Measurements from ENCODE around the gene AMIGO2.
"Not testable (repeated sequence)": the region's sequence is repeated elsewhere in the genome, so short reads cannot be mapped to it uniquely, and the experiment has no call there.

The AMIGO2 gene, protein sequence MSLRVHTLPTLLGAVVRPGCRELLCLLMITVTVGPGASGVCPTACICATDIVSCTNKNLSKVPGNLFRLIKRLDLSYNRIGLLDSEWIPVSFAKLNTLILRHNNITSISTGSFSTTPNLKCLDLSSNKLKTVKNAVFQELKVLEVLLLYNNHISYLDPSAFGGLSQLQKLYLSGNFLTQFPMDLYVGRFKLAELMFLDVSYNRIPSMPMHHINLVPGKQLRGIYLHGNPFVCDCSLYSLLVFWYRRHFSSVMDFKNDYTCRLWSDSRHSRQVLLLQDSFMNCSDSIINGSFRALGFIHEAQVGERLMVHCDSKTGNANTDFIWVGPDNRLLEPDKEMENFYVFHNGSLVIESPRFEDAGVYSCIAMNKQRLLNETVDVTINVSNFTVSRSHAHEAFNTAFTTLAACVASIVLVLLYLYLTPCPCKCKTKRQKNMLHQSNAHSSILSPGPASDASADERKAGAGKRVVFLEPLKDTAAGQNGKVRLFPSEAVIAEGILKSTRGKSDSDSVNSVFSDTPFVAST

DNA sequence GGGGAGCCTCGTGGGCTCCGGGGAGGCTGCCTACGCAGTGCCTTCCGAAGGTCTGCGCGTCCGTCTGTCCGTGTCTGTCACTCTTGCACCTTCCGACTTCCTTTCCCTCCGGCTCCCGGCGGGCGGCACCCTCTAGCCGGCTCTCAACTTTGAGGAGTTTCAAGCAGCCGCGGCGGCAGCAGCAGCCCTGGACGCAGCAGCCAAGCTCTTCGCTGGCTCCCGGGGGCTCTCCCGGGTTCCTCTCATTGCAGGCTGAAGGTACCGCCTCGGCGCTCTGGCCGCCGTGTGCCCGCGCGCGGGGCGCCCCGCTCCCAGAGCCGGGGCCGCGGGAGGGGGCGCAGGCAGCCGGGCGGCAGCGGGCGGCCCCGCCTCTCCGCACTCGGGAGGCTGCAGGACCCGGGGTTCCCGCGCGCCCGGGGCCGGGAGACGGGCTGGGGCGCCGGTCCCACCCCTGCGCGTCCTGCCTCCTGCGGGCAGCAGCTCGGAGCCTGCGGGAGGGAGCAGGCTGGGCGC lies at the start of gene AMIGO2, which contains the start of gene PCED1B:
AMIGO2 (minus strand) TSS at position 492 of the 513 bp plus-strand sequence. CDS start 957 bp downstream, outside the sequence.
PCED1B (plus strand) TSS at position 154 of the 513 bp plus-strand sequence. CDS start 155,443 bp downstream, outside the sequence.
- DNase-seq, result peak; percentile 80

DNA sequence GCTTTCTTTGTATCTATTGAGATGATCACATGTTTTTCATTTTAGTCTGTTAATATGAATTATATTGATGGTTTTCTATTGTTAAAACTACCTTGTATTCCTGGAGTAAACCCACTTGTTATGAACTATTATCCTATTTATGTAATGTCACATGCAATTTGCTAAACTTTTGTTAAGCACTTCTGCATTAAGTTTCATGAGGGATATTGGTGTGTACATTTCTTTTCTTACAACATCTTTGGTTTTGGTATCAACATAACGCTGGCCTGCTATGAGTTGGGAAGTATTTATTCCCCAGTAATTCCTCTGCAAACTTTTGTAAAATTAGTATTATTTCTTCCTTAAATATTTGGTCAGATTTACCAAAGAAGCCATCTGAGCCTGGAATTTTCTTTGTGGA lies 46.5 kb upstream of the AMIGO2 start:
- DNase-seq, result no peak

DNA sequence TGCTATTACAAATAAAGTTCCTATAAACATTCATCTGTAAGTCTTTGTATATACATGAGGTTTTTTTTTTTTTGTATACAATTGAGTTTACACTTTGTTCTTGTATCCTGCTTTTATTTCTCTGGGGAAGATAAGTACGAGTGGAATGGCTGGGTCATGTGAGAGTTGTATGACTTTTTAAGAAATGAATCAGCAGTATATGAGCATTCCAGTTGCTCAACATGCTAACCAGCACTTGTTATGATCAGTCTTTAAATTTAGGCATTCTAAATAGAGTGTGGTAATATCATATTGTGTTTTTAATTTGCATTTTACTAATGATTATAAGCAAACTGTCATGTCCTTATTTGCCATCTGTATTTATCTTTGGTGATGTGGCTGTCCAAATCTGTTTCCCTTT lies 44.7 kb upstream of the AMIGO2 start:
- peak; percentile 43 for DNase-seq

DNA sequence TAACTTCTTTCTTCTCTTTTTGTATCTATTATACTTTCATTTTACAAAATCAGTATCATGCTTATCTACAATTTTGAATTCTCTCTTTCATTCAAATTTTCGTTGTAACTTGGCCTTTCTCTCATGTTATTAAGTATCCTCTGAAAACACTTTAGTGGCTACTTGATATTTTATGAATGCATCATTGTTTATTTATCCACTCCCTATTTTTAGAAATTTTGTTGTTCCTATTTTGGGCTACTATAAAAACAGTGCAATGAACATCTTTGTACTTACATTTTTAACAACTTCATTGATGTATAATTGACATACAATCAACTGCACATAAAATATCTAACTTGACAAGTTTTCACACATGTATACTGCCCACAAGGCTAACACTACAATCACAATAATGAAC lies 44.0 kb upstream of the AMIGO2 start:
- no peak for DNase-seq

DNA sequence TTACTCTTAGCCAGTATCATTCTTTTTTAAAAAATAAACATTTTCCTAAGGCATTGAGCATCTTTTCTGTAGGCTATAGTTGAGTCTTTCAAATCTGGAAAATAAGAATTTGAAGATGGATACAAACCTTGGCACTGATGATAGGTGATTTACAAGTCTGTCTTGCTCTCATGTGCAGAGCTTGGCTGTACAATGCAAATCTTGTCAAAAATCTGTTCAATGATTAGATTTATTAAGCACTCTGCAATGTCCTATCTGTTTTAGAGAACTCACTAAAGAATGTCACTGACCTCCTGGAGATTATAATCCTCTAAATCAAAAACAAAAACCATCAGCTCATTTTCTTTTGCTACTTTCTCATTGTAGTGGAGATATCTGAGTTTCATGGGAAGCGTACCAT lies 42.8 kb upstream of the AMIGO2 start:
- DNase-seq, result no peak

DNA sequence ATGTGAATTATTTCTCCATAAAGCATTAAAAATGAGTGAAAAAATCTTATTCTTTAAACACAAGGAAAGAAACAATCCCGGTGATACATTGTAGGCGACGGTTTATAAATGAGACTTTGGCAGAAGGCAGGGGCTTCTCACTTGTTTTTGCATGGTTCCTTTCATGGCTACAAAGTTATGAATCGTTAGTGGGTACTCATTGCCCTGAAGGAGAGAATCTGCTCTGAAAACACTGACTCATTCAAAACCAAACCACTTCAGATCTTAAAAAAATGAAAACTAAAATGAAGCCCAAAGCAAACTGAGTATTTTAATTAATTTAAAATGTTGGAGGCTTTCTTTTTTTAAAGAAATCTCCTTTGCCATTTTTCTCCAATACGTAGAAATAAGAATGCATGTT lies 41.4 kb upstream of the AMIGO2 start:
- DNase-seq, result peak; percentile 44

DNA sequence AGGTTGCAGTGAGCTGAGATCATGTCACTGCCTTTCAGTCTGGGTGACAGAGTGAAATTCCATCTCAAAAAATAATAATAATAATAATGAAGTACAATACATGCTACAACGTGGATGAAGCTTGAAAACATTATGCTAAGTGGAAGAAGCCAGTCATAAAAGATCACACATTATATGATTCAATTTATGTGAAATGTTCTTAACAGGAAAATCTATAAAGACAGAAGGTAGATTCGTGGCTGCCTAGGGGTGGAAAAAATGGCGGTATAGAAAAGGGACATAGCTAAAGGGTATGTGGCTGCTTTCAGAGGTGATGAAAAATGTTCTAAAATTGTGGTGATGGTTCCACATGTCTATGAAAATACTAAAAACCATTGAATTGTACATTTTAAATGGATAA lies 41.0 kb upstream of the AMIGO2 start:
- no peak for DNase-seq

DNA sequence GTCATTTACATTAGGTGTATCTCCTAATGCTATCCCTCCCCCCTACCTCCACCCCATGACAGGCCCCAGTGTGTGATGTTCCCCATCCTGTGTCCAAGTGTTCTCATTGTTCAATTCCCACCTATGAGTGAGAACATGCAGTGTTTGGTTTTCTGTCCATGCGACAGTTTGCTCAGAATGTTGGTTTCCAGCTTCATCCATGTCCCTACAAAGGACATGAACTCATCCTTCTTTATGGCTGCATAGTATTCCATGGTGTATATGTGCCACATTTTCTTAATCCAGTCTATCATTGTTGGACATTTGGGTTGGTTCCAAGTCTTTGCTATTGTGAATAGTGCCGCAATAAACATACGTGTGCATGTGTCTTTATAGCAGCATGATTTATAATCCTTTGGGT lies 37.5 kb upstream of the AMIGO2 start:
- DNase-seq, result not testable (repeated sequence)

DNA sequence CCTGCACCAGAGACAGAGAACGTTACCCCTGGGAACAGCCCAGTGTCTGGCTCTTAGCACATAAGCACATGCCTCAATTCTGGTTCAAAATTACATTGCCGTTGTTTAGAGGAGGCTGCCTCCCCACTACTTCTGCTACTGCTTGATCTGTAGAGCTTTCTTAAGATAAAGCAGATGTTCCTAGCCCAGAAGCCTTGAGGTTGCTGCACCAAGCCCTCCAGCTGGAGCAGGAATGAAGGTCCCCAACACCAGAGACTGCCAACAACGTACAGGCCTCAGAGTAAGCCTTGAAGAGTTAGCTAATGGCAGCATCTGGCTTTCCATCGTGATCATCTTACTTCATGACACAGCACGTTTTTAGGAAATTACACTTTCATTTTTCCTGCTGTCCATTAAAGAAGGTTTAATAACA lies 34.7 kb upstream of the AMIGO2 start:
- no peak for DNase-seq

DNA sequence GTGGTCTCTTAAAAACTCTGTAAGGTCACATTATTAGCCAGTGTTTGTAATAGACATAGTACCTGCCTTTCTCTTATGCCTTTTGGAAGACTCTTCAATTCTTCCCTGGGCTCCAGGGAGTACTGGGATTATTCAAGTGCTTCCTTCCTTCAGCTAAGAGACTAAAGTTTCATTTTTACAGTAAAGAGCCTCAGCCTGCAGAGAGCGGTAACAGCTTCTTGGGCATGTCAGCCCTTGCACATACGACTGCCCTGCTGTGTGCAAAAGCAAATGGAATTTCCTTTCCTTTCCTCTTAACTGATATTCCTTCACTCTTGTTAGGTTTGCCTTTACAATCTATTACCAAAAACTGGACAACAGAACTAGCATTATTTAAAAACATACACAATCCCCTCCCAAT lies 32.9 kb upstream of the AMIGO2 start:
- DNase-seq, result no peak

DNA sequence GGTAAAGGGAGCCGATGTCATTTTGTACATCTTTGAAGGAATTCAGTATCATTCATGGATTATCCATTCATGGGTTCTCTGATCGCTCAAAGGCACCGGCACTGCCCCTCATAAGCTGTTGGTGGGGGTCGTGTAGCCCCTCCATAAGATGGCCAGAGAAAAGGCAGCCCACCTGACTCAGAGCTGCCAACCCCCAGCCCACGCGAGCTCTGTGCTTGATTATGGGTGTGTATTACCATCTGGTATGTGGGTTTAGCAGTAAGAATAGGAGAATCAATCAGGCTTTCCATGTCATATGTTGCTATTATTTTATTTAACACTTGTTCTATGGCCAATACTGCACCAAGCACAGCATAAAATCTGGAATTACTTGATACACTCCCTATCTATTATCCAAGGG lies 32.1 kb upstream of the AMIGO2 start:
- DNase-seq, result no peak

DNA sequence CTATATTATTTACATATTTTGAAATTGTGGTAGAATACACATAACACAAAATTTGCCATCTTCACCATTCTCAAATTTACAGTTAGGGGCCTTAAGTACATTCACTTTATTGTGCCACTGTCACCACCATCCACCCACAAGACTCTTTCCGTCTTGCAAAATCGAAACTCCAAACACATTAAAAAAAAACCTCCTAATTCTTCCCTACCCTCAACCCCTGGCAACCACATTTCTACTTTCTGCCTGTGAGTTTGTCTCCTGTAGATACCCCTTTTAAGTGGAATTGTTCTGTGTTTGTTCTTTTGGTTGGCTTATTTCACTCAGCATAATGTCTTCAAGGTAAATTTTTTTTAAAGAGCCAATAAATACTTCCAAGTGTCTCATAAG lies 31.6 kb upstream of the AMIGO2 start:
- no peak for DNase-seq

DNA sequence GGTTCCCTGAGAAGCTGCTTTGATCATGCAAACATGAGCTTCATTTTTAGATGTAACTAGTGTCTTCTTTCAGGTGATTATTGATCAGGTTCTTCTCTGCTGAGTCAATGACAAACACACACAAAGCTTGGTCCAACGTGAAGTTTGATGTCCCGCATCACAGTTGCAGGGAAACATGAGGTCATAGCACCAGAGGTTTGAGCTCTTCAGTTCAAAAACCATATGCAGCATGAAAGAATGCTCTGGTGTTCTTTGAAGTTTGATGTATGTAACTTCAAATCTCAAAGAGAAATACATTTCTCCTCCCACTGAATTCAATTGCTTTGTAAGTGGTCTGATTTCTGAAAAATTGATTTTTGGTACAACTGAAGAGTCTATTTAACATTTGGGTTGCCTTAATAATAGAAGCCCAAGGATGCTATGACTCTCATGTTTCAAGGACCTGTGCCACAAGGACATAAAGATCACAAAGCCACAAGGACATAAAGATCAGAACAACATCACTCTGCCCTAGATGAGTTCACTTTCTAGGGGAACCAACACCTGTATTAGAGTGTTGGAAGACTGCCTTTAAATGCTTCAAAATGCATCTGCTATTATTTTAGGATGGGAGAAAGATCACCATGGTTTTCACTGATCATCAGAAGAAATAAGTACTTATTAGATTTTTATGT lies 31.1 kb upstream of the AMIGO2 start:
- no peak for DNase-seq

DNA sequence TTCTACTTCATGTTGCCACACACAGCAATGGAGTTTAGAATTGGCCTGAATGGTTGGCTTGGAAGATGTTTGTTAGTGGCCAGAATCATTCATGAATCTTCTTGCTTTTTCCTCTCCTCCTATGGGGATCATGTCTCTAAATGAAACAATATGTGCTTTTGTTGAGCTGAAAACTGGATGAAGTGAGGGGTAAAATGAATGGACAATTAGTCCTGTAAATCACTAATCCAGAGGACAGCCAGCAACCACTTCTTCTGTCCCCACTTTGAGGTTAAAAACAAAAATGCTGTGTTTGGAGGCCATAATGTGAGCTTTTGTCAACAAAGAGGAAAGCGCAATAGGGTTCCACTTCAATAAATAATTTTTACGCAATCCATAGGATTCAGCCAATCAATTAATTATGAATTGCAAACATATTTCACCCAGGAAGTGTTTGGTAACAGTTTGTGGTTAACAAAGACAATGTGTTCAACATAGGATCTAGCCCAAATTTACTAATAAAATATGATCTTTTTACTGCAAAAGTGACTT lies 30.3 kb upstream of the AMIGO2 start:
- DNase-seq, result no peak

DNA sequence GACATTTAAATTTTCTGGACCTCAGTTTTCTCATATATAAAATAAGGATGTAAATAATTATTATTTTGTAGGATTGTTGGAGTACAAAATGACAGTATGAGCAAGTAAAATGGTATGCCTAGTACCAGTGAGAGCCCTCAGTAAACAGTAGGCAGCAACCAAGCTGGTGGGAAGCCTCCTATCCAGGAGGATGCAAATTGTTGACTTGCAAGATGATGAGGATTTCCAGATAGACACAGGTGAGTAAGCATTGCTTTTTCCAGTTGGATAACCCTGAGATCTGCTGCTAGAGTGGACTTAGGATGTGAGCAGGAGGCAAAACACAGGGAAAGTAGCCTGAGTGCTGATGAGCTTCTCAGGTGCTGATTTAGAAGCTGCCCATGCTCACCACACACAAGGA lies 28.2 kb upstream of the AMIGO2 start:
- no peak for DNase-seq

DNA sequence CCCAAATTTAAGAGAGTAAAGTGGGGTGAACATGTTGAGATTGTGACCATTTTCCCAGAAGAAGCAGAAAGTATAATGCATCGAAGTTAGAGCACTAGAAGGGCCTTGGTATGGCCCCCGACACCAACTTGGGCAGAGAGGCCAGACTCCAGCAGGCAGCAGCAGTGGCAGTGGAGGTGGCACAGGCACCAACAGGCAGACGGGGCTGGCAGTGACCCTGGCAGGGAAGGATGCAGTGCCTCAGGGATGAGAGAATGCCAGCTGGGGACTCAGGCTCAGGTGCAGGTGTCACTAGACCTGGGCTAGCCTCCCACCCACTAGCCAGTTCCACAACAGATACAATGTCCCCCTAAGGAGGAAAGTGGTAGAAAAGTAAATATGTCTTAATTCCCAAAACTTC lies 27.7 kb upstream of the AMIGO2 start:
- DNase-seq, result no peak

DNA sequence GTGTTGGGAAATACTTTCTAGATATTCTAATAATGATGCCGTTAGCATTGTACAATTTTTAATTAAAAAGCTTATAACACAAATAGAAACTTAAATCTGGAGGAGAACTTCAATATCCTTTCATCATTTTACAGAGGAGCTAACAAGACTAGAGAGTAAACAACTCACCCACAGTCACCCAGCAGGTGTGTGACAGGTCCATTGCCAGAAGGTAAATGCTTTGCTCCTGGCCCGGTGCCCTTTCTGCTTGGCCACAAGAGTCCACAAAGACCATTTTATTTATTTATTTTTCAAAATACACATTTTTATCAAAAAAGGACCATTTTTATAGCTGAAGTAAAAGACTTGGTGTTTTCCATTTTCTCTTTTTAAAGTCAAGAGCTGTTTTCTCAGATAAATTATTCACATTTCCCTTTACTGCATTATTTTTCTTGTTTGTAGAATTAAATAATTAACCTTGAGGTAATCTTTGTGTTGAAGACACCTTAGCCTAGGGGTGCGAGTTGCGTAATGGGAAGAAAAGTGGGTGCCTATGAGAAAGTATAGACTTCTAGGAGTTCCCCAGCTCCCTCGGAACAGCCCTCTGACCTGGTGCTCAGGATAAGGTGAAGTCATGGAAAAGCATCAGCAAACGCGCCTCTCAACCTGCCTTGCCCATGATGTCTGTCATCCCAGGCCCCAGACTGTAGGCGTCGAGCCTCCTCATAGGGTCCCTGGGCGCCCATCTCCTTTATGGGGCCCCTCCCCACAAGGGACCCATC lies 26.3 kb upstream of the AMIGO2 start:
- DNase-seq, result no peak

DNA sequence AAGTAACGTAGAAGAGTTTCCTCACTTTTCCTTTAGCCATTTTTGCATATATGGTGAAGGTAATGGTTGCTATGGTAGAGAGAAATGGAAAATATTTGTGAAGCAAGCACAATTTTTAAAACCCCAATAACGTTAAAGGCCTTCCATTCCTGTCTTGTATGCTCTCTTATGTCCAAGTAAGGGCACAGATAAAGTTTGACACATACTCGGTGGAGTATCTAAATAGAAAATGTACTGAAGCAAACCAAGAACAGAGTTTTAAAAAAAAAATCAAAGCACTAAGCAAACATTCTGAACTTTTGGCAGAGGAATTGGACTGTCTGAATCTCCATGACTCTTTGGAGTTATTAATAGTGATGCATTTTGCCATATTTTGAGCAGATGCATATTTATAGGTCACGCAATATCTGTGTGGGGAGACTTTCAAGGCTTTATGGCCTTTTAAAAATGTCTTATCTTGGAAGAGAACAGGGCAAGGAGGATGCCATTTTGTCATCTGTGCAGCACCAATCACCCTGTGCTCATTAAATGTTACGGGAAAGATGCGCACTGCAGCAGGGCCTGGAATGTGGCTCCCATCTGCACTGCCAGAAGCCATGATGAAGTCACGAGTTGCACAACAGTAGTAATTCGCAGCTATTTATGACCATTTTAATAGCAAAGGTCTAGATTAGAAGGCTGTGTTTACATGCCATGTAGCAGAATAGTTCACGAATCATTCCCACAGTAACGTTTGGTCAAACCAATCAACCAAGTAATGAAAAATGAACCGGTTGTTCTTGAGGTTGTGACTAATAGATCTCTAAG lies 23.3 kb upstream of the AMIGO2 start:
- peak; percentile 93 for DNase-seq

DNA sequence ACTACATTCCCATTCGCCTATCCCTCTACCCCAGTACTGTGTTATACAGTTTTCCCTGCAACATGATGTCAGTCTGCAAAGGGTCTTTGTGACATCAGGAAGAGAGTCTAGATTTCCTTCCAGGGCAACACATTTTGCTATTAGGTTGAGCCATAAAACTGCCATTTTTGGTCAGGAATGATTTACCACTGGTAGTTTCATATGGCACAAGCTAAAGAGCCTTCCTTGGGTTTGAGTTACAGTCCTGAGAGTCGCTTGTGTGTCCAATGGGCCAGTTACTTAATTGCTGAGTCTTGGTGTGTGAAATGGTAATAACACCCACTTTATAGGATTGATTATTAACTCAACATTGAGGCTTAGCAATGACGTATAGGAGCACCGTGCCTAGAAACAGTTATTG lies 22.6 kb upstream of the AMIGO2 start:
- no peak for DNase-seq

DNA sequence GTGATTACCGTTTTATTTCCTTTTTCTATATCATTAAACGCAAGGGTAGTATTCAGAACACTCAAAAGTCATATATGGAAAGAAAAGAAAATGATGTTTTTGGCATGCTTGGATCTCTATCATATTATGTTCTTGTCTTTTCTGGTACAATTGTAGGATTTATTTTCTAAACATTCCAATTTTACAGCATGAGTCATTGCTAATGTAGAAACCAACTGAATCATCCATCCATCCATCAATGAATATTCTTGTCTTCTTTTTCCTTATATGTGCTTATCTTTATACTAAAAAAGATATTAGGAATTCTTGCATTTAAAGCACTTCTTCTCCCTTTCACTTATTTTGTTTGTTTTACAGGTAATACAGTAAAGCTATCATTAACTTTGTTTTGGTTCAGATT lies 20.4 kb upstream of the AMIGO2 start:
- DNase-seq, result peak; percentile 77

DNA sequence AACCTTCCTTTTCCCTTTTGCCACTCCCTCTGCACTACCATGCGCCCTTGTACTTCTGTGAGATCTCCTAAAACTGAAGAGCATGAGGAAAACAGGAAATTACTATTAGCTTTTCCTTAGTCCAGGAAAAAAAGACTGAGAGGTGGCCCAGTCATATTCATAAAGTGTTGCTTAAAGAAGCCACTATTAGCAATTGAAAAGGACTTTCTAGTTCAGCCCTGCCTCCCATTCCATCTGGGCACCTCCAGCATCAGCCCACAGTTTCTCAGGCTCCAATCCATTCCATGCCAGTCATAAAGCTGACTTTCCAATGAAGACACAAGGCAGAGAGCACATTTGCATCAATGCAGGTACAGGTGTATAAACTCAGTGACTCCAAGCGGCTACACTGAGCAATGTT lies 19.9 kb upstream of the AMIGO2 start:
- DNase-seq, result no peak

DNA sequence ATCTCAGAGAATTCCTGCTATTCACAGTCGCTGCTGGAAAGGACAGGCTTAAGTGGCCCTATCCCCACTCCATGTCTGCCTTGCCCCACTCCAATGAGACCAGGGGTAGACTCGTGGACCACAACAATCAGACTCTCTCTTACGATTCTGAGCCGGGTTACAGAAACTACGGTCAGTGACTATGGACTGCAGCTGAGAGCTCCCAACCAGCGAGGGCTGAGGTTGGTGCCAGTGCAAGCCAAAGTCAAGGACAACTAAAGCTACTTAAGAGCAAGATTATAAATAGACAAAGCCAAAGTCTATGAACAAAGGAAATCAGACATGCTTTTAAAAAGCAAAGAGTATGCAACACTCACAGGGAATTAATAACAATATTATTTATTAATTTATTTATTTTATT lies 18.3 kb upstream of the AMIGO2 start:
- DNase-seq, result no peak

Data from fibroblast of skin of right biceps (primary cell).